Measurements from ENCODE around the gene R3HDM2.

DNA sequence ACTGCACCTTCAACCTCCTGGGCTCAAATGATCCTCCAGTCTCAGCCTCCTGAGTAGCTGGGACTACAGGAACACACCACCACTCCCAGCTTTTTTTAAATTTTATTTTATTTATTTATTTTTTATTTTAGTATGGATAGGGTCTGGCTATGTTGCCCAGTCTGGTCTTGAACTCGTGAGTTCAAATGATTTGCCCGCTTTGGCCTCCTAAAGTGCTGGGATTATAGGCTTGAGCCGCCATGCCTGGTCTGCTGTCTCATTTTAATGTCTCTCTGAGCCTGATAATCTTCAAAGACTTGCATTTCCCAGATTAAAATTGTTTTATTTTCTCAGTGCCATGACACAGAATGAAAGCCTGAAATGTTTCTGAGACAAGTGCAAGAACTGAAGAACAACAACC is 2.5 kb upstream of the R3HDM2 start:
- TF ChIP-seq, protein P1, sequence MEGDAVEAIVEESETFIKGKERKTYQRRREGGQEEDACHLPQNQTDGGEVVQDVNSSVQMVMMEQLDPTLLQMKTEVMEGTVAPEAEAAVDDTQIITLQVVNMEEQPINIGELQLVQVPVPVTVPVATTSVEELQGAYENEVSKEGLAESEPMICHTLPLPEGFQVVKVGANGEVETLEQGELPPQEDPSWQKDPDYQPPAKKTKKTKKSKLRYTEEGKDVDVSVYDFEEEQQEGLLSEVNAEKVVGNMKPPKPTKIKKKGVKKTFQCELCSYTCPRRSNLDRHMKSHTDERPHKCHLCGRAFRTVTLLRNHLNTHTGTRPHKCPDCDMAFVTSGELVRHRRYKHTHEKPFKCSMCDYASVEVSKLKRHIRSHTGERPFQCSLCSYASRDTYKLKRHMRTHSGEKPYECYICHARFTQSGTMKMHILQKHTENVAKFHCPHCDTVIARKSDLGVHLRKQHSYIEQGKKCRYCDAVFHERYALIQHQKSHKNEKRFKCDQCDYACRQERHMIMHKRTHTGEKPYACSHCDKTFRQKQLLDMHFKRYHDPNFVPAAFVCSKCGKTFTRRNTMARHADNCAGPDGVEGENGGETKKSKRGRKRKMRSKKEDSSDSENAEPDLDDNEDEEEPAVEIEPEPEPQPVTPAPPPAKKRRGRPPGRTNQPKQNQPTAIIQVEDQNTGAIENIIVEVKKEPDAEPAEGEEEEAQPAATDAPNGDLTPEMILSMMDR (IDR thresholded peaks at IDR 0.05; ENCODE audit: borderline replicate concordance, extremely low read depth, low read length, poor library complexity, severe bottlenecking): no peak
- TF ChIP-seq EZH2 (IDR thresholded peaks at IDR 0.05; ENCODE audit: borderline replicate concordance, low read depth, low read length, severe bottlenecking): no peak
